ENCODE data around the gene KCNMA1.

KCNMA1 gene

DNA sequence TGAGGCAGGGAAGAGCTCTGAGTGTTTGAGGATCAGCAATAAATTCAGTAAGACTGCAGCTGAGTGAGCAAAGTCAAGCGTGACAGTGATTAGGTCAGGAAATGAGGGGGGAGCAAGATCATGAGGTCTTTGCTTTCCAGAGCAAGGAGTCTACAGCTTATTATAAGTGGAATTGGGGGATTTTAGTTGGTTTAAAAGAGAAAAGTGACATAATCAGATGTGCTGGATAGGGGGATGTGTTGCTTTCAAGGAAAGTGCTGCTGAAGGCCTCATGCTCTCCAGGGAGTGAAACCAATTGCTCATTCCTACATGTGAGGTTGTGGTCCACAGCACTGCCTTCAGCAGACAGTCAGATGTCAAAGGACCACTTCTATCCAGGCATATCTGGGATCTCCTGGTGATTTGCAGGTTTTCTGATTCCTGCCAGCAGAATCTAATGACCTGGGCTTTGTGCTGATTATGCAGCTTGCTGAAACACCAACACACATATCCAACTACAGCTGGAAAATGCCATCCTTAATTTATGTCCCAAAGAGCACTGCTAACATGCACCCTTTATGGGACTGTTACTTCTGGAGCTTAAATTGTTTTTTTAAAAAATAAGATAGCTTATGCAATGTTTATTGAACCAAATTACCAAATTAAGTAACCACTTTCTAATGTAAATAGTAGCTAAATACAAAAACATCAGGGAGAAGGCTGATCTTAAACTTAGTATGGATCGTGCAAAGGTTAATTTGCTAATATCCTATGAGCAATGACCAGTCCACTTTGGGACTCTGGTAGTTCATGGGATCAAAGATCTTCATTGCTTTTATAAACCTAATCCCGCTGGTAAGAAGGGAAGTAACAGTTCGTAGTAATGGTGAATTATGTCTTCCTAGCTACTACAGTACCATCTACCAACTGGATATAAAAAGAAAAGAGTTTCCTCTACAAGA is 607.6 kb downstream of the KCNMA1 start:
- H3K4me3 ChIP-seq (replicated peaks; ENCODE audit: low read depth, low read length) = no peak overlapping the region
- DNase-seq (ENCODE audit: extremely low read depth, insufficient read length) = no peak
- no peak for TF ChIP-seq CTCF (IDR thresholded peaks at IDR 0.05; ENCODE audit: insufficient read depth, low read length, poor library complexity, severe bottlenecking)
- H3K36me3 ChIP-seq (ENCODE audit: control insufficient read depth, insufficient read depth, low read length) = no peaks in the 10 kb centered on the region
- H3K27me3 ChIP-seq (replicated peaks; ENCODE audit: control insufficient read depth, insufficient read depth, low read length) = no peaks in the 10 kb centered on the region; the same call in 1 of the 2 replicates

DNA sequence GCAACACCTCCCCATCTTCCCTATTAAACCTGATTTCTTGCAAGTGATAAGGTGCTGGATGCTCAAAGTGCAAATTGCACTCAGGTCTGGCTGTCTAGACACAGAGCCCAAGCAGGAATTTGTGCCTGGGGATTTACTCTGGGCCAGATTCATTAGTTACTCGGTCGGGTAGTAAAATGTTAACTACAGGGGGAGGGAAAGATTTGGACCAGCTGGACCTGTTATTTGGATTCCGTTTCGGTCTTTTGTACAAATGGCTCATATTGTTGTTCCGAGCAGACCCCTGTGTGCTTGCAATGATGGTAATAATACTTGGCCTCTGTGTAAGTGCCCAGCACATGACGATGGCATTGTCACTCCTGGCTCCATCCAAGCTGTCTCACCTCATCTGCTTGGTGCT is 609.6 kb downstream of the KCNMA1 start:
- no peak overlapping the region for H3K4me3 ChIP-seq (replicated peaks; ENCODE audit: low read depth, low read length)
- no peaks in the 10 kb centered on the region; the same call in 1 of the 2 replicates for H3K27me3 ChIP-seq (replicated peaks; ENCODE audit: control insufficient read depth, insufficient read depth, low read length)
- TF ChIP-seq CTCF (IDR thresholded peaks at IDR 0.05; ENCODE audit: insufficient read depth, low read length, poor library complexity, severe bottlenecking) = no peak
- no peaks in the 10 kb centered on the region for H3K36me3 ChIP-seq (ENCODE audit: control insufficient read depth, insufficient read depth, low read length)
- DNase-seq (ENCODE audit: extremely low read depth, insufficient read length) = no peak

DNA sequence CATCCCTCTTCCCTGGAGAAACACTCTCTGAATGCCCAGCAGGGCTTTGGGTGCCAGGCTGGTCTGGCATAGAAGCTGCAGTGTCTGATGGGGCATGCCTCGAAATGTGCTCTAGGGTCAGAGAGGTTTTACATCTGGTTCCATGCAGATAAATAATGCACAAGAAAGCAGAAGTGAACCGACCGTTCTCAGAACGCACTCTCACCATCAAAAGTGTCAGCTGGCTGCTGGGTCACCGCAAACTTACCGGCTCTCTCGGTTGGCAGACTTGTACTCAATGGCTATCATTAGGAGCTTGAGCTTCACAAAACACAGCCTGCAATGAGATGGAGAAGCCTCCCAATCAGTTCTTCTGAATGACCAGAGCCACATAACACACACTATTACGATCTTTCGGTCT is 610.0 kb downstream of the KCNMA1 start:
- no peak for TF ChIP-seq CTCF (IDR thresholded peaks at IDR 0.05; ENCODE audit: insufficient read depth, low read length, poor library complexity, severe bottlenecking)
- Histone ChIP-seq H3K27me3 (replicated peaks; ENCODE audit: control insufficient read depth, insufficient read depth, low read length) (no peaks in the 10 kb centered on the region; the same call in 1 of the 2 replicates), H3K36me3 (ENCODE audit: control insufficient read depth, insufficient read depth, low read length) (no peaks in the 10 kb centered on the region), H3K4me3 (replicated peaks; ENCODE audit: low read depth, low read length) (no peak overlapping the region)
- DNase-seq (ENCODE audit: extremely low read depth, insufficient read length) = peak; percentile 31

GRCh38 chr10:77027141-77027540 is 610.5 kb downstream of the KCNMA1 start:
- DNase-seq (ENCODE audit: extremely low read depth, insufficient read length) = no peak
- no peak for TF ChIP-seq CTCF (IDR thresholded peaks at IDR 0.05; ENCODE audit: insufficient read depth, low read length, poor library complexity, severe bottlenecking)

DNA sequence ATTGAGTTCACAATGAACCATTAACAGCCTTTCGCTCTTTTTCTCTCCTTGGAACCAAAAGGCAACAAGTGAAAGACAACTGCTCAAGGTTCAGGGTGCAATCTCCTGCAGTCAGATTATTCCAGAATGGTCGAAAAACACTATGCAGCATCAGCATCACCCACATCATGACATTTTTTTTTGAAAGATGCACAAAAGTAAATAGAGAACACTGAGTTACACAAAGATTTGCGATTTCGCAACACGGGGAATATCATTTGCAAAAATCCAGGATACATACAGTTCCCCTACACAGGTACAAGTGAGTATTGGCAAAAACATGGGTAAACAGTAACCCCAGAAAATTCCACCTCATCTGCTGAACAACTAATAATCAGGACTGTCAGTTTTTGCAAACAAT is 611.5 kb downstream of the KCNMA1 start:
- H3K27me3 ChIP-seq (replicated peaks; ENCODE audit: control insufficient read depth, insufficient read depth, low read length) = no peaks in the 10 kb centered on the region; the same call in 1 of the 2 replicates
- no peak for DNase-seq (ENCODE audit: extremely low read depth, insufficient read length)
- no peak for TF ChIP-seq CTCF (IDR thresholded peaks at IDR 0.05; ENCODE audit: insufficient read depth, low read length, poor library complexity, severe bottlenecking)
- no peak overlapping the region for H3K4me3 ChIP-seq (replicated peaks; ENCODE audit: low read depth, low read length)
- no peaks in the 10 kb centered on the region for H3K36me3 ChIP-seq (ENCODE audit: control insufficient read depth, insufficient read depth, low read length)

More at GRCh38 chr10:77027141-77027540, 610.5 kb downstream of the KCNMA1 start:
- no peak overlapping the region for H3K4me3 ChIP-seq (replicated peaks; ENCODE audit: low read depth, low read length)
- H3K27me3 ChIP-seq (replicated peaks; ENCODE audit: control insufficient read depth, insufficient read depth, low read length) = no peaks in the 10 kb centered on the region; the same call in 1 of the 2 replicates
- no peaks in the 10 kb centered on the region for H3K36me3 ChIP-seq (ENCODE audit: control insufficient read depth, insufficient read depth, low read length)
